CD4-positive, alpha-beta T cell treated with Interleukin-15 for 4 hours (primary cell): ENCODE data around the gene ACKR1.

ENCODE experiments used
- DNase-seq: peaks from one replicate; pipeline ENCODE4 v3.0.0-alpha.2; 2020; ENCODE audit warnings: low spot score

ACKR1 gene

GRCh38 chr1:159187647-159188374 lies 16.9 kb upstream of the ACKR1 start:
- no peak for DNase-seq

- DNase-seq = no peak
Measured at GRCh38 chr1:159188375-159188788, 16.3 kb upstream of the ACKR1 start.

GRCh38 chr1:159190441-159190840 lies 14.2 kb upstream of the ACKR1 start:
- DNase-seq = no peak

GRCh38 chr1:159196543-159196942 lies 8.1 kb upstream of the ACKR1 start:
- no peak for DNase-seq

- peak; percentile 15 for DNase-seq
Measured at GRCh38 chr1:159197561-159198557, 6.8 kb upstream of the ACKR1 start.

- DNase-seq = no peak
Measured at GRCh38 chr1:159199901-159200300, 4.8 kb upstream of the ACKR1 start.

GRCh38 chr1:159200769-159201168 lies 3.9 kb upstream of the ACKR1 start:
- DNase-seq = no peak

GRCh38 chr1:159201642-159202041 lies 3.0 kb upstream of the ACKR1 start:
- DNase-seq = no peak

- no peak for DNase-seq
Measured at GRCh38 chr1:159203610-159204009, 1.1 kb upstream of the ACKR1 start.

- DNase-seq = no peak
Measured at GRCh38 chr1:159205225-159205624, 550 bp downstream of the ACKR1 start.

GRCh38 chr1:159206110-159206509 lies 1.4 kb downstream of the ACKR1 start:
- DNase-seq = no peak

GRCh38 chr1:159207080-159207479 lies 2.4 kb downstream of the ACKR1 start:
- no peak for DNase-seq

- DNase-seq = no peak
Measured at GRCh38 chr1:159207774-159208173, 3.1 kb downstream of the ACKR1 start.

GRCh38 chr1:159208175-159208825 lies 3.6 kb downstream of the ACKR1 start:
- no peak for DNase-seq

GRCh38 chr1:159209061-159209460 lies 4.4 kb downstream of the ACKR1 start:
- no peak for DNase-seq

- peak; percentile 39 for DNase-seq
Measured at GRCh38 chr1:159211331-159212136, 6.9 kb downstream of the ACKR1 start.

- no peak for DNase-seq
Measured at GRCh38 chr1:159212596-159212995, 7.9 kb downstream of the ACKR1 start.

GRCh38 chr1:159214149-159214760 lies 9.6 kb downstream of the ACKR1 start:
- peak; percentile 41 for DNase-seq

GRCh38 chr1:159218649-159219636 lies 14.3 kb downstream of the ACKR1 start:
- no peak for DNase-seq
